ENCODE data around the gene AMER2.

AMER2 gene

GRCh38 chr13:25177636-25178035 lies 5.5 kb upstream of the AMER2 start:
- no peak for DNase-seq (ENCODE audit: low read depth)
- no peak for TF ChIP-seq CTCF (IDR thresholded peaks at IDR 0.05; ENCODE audit: low read length, missing control alignments)
- H3K4me3 ChIP-seq (replicated peaks; ENCODE audit: low read depth, low read length): no peak overlapping the region

GRCh38 chr13:25177012-25177411 lies 4.9 kb upstream of the AMER2 start:
- H3K4me3 ChIP-seq (replicated peaks; ENCODE audit: low read depth, low read length): no peak overlapping the region
- no peak for TF ChIP-seq CTCF (IDR thresholded peaks at IDR 0.05; ENCODE audit: low read length, missing control alignments)
- DNase-seq (ENCODE audit: low read depth): no peak

GRCh38 chr13:25175431-25175830 lies 3.3 kb upstream of the AMER2 start:
- TF ChIP-seq CTCF (IDR thresholded peaks at IDR 0.05; ENCODE audit: low read length, missing control alignments): no peak
- H3K4me3 ChIP-seq (replicated peaks; ENCODE audit: low read depth, low read length): no peak overlapping the region
- no peak for DNase-seq (ENCODE audit: low read depth)

- no peak overlapping the region for H3K4me3 ChIP-seq (replicated peaks; ENCODE audit: low read depth, low read length)
- DNase-seq (ENCODE audit: low read depth): no peak
- no peak for TF ChIP-seq CTCF (IDR thresholded peaks at IDR 0.05; ENCODE audit: low read length, missing control alignments)
These were observed 2.9 kb upstream of the AMER2 start for GRCh38 chr13:25175026-25175425.

GRCh38 chr13:25174304-25174703 lies 2.2 kb upstream of the AMER2 start:
- TF ChIP-seq CTCF (IDR thresholded peaks at IDR 0.05; ENCODE audit: low read length, missing control alignments): no peak
- H3K4me3 ChIP-seq (replicated peaks; ENCODE audit: low read depth, low read length): no peak overlapping the region
- DNase-seq (ENCODE audit: low read depth): no peak

GRCh38 chr13:25172303-25172630 lies 179 bp upstream of the AMER2 start:
- DNase-seq (ENCODE audit: low read depth): no peak
- no peak for TF ChIP-seq CTCF (IDR thresholded peaks at IDR 0.05; ENCODE audit: low read length, missing control alignments)
- no peak overlapping the region for H3K4me3 ChIP-seq (replicated peaks; ENCODE audit: low read depth, low read length)

GRCh38 chr13:25171170-25171516 lies 945 bp downstream of the AMER2 start:
- no peak for TF ChIP-seq CTCF (IDR thresholded peaks at IDR 0.05; ENCODE audit: low read length, missing control alignments)
- no peak for DNase-seq (ENCODE audit: low read depth)
- H3K4me3 ChIP-seq (replicated peaks; ENCODE audit: low read depth, low read length): peak overlapping the region; percentile 36

Measured in fibroblast of pulmonary artery (primary cell).